SU-DHL-6 (cell line): Measurements from ENCODE around the gene HSPA13.

Source experiments
- H2AFZ ChIP-seq: fragments of 200-600 bp; sonication (generic); 2 replicates; pipeline ENCODE4 v1.6.1; 2014; ENCODE audit warnings: low read depth, mild to moderate bottlenecking, moderate library complexity, mixed read lengths, antibody characterized with exemption, low read length; ENCODE audit not compliant: severe bottlenecking
- H3F3A ChIP-seq: fragments of 200-600 bp; shearing (Covaris generic); 2 replicates; pipeline ENCODE4 v1.6.0; 2016; ENCODE audit warnings: antibody characterized with exemption, mild to moderate bottlenecking; ENCODE audit not compliant: insufficient read depth
- H3K27ac ChIP-seq: fragments of 200-600 bp; sonication (generic); 2 replicates; pipeline ENCODE4 v1.5.1; 2016; ENCODE audit warnings: low read depth, mild to moderate bottlenecking, low read length, moderate library complexity, mixed read lengths
- H3K27me3 ChIP-seq: fragments of 200-600 bp; sonication (generic), shearing (Covaris generic); 2 replicates; pipeline ENCODE4 v1.6.0; 2014; ENCODE audit warnings: mild to moderate bottlenecking, low read length
- H3K36me3 ChIP-seq: fragments of 200-600 bp; sonication (generic); 2 replicates; pipeline ENCODE4 v1.6.1; 2014; ENCODE audit warnings: mild to moderate bottlenecking, low read length, mixed read lengths
- H3K4me2 ChIP-seq: fragments of 300-600, 200-600 bp; shearing (Covaris generic), sonication (generic); 2 replicates; pipeline ENCODE4 v1.6.0; 2014; ENCODE audit warnings: low read length, low read depth, mild to moderate bottlenecking; ENCODE audit not compliant: poor library complexity, severe bottlenecking
- H3K4me3 ChIP-seq: fragments of 200-600 bp; sonication (generic); 2 replicates; pipeline ENCODE4 v1.5.1; 2014; ENCODE audit warnings: antibody characterized with exemption, low read length, mild to moderate bottlenecking, mixed read lengths; ENCODE audit not compliant: insufficient read depth, poor library complexity, severe bottlenecking
- H3K79me2 ChIP-seq: fragments of 200-600 bp; sonication (generic); 2 replicates; pipeline ENCODE4 v1.6.1; 2014; ENCODE audit warnings: mild to moderate bottlenecking, low read length, moderate library complexity; ENCODE audit not compliant: insufficient read depth
- H3K9ac ChIP-seq: fragments of 200-600 bp; sonication (generic); 2 replicates; pipeline ENCODE4 v1.7.0; 2014; ENCODE audit warnings: mild to moderate bottlenecking, low read length
- H3K9me2 ChIP-seq: fragments of 200-600 bp; sonication (generic); replicated peaks from 2 replicates; pipeline ENCODE4 v1.6.1; 2014; ENCODE audit warnings: low read length; ENCODE audit not compliant: insufficient read depth
- H3K9me3 ChIP-seq: fragments of 200-600 bp; sonication (generic); 2 replicates; pipeline ENCODE4 v1.6.1; 2014; ENCODE audit warnings: low read length, mixed read lengths; ENCODE audit not compliant: insufficient read depth
- H4K20me1 ChIP-seq: fragments of 200-600 bp; sonication (generic); 2 replicates; pipeline ENCODE4 v1.6.1; 2014; ENCODE audit warnings: low read depth, mild to moderate bottlenecking, antibody characterized with exemption, low read length, moderate library complexity, mixed read lengths
- EZH2phosphoT487 ChIP-seq: fragments of 200-600 bp; sonication (generic), shearing (Covaris generic); conservative IDR thresholded peaks from 2 replicates; pipeline ENCODE4 v1.6.1; 2018; ENCODE audit warnings: mild to moderate bottlenecking, antibody characterized with exemption, low read length, moderate library complexity, mixed read lengths
- TF ChIP-seq, protein P1 (sequence below): fragments of 200-600 bp; sonication (generic); IDR thresholded peaks from one replicate; pipeline ENCODE4 v1.5.1; 2017; ENCODE audit warnings: antibody characterized with exemption, mild to moderate bottlenecking, low read length, moderate library complexity; ENCODE audit not compliant: insufficient read depth, poor library complexity, severe bottlenecking

Gene HSPA13

DNA sequence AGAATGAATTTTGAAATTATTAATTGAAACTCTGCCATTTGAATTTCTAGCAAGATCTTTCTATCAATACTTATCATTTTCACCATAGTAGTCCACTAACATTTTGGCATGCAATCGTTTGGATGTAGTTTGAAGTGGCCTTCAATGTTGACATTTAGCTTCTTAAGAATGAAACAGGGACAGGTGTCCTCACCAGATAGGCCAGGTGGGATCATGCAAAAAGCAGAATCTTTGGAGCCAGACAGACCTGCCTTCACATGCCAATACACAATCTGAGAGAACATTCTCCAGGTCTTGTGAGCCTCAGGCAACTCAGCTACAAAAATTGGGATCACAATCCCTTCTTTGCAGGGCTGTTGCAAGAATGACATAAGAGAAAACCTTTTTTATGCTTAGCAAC is 18.3 kb upstream of the HSPA13 start:
- H3K79me2 ChIP-seq, result no peaks in the 10 kb centered on the region
- no peaks in the 10 kb centered on the region for H3K27me3 ChIP-seq
- no peaks in the 10 kb centered on the region for H3K9me2 ChIP-seq
- peaks cover 7% of the 10 kb centered on the region; the same call in 1 of the 2 replicates for H3K9me3 ChIP-seq
- no peak overlapping the region for H3K4me3 ChIP-seq
- no peak for TF ChIP-seq EZH2phosphoT487
- H2AFZ ChIP-seq, result no peak overlapping the region
- H3K36me3 ChIP-seq, result 0 out of 2 replicates have a peak, but pooled peaks cover 3% of the 10 kb centered on the region
- no peak overlapping the region for H3K9ac ChIP-seq
- H4K20me1 ChIP-seq, result no peaks in the 10 kb centered on the region
- no peak overlapping the region for H3K4me2 ChIP-seq
- H3K27ac ChIP-seq, result no peak overlapping the region
- no peaks in the 10 kb centered on the region for H3F3A ChIP-seq

DNA sequence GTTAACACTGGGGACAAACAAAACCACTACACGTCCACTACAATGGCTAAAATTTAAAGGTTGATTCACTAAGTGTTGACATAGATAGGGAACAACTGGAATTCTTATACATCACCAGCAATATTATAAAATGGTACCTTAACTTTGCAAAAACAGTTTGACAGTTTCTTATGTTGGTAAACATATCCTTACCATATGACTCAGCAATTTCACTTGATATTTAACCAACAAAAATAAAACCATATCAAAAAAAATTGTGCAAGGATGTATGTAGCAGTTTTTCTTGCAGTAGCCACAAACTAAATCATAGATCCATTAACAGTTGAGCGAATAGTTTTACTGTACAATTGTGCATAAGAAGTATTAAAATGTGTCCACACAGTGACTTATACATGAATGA is 5.3 kb upstream of the HSPA13 start:
- no peak for TF ChIP-seq EZH2phosphoT487
- TF ChIP-seq, protein P1, sequence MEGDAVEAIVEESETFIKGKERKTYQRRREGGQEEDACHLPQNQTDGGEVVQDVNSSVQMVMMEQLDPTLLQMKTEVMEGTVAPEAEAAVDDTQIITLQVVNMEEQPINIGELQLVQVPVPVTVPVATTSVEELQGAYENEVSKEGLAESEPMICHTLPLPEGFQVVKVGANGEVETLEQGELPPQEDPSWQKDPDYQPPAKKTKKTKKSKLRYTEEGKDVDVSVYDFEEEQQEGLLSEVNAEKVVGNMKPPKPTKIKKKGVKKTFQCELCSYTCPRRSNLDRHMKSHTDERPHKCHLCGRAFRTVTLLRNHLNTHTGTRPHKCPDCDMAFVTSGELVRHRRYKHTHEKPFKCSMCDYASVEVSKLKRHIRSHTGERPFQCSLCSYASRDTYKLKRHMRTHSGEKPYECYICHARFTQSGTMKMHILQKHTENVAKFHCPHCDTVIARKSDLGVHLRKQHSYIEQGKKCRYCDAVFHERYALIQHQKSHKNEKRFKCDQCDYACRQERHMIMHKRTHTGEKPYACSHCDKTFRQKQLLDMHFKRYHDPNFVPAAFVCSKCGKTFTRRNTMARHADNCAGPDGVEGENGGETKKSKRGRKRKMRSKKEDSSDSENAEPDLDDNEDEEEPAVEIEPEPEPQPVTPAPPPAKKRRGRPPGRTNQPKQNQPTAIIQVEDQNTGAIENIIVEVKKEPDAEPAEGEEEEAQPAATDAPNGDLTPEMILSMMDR, result no peak
- H3K9me2 ChIP-seq, result no peaks in the 10 kb centered on the region
- no peaks in the 10 kb centered on the region for H3K27me3 ChIP-seq
- H3K4me3 ChIP-seq, result no peak overlapping the region
- no peaks in the 10 kb centered on the region for H4K20me1 ChIP-seq
- no peaks in the 10 kb centered on the region for H3F3A ChIP-seq
- no peaks in the 10 kb centered on the region for H3K79me2 ChIP-seq
- H2AFZ ChIP-seq, result no peak overlapping the region
- H3K4me2 ChIP-seq, result no peak overlapping the region
- no peaks in the 10 kb centered on the region for H3K36me3 ChIP-seq
- no peaks in the 10 kb centered on the region for H3K9me3 ChIP-seq
- no peak overlapping the region for H3K9ac ChIP-seq
- H3K27ac ChIP-seq, result no peak overlapping the region

DNA sequence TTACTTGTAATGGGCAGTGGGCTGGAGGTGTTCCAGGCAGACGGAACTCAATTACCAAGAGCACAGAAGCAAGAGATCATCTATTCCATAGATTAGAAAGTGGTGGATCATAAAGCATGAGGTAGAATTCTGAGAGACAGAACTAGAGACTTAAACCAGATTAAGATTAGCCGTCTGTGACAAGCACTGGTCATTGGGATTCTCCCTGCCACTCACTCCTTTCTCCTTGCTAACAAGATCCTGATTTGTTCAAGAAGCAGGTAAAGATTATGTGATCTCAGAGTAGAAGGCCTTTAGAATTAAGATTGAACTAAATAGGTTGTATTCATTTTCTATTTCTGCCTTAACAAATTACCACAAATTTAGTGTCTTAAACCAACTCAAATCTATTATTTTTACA is 1.5 kb upstream of the HSPA13 start:
- Histone ChIP-seq H3K9me2 (no peaks in the 10 kb centered on the region), H3K79me2 (peaks cover 34% of the 10 kb centered on the region), H2AFZ (no peak overlapping the region), H3K9ac (no peak overlapping the region; the same call in 1 of the 2 replicates), H3K4me2 (peak overlapping the region; percentile 80), H3F3A (no peaks in the 10 kb centered on the region), H4K20me1 (no peaks in the 10 kb centered on the region), H3K27me3 (no peaks in the 10 kb centered on the region), H3K9me3 (no peaks in the 10 kb centered on the region), H3K27ac (no peak overlapping the region), H3K36me3 (peaks cover 2% of the 10 kb centered on the region; the same call in 1 of the 2 replicates), H3K4me3 (peak overlapping the region; percentile 84)
- TF ChIP-seq, protein P1, result no peak
- no peak for TF ChIP-seq EZH2phosphoT487

DNA sequence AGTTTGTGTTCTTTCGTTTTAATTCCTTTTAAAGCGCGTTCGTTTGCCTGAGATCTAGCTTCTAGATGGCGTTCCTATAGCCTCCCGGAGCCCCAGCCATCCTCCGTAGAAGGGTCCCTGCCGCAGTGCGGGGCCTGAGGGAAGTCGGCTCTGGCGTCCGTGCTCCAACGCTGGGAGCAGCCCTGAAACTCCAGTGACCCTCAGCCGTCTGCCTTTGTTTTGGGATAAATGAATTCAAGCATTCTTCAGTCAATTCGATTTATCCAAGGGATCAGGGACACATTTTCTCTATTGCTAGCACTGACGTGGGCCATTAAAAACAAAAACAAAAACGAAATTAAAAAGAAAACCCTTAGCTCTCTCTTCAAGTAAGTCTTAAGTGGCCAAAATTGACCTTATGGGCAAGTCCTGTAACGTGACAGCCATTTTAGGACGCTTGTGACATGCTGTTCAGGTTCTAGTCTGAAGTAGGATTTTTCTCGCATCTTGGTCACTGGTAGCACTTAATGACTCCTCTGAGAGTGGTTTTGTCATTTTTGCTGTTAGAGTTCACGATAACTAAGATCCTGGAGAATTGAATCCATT is 742 bp upstream of the HSPA13 start:
- no peak for TF ChIP-seq EZH2phosphoT487
- TF ChIP-seq, protein P1, result no peak
- Histone ChIP-seq H3K79me2 (peaks cover 36% of the 10 kb centered on the region), H3K4me3 (peak overlapping the region; percentile 84), H3K4me2 (peak overlapping the region; percentile 80), H3K27me3 (no peaks in the 10 kb centered on the region), H3K27ac (peak overlapping the region; percentile 66), H3K9ac (peak overlapping the region; percentile 82), H3F3A (no peaks in the 10 kb centered on the region), H3K36me3 (peaks cover 4% of the 10 kb centered on the region; the same call in 1 of the 2 replicates), H3K9me2 (no peaks in the 10 kb centered on the region), H2AFZ (peak overlapping the region; percentile 96), H4K20me1 (no peaks in the 10 kb centered on the region), H3K9me3 (no peaks in the 10 kb centered on the region)
